HG02870 (cell line): ENCODE results near the gene SHB.

Experiments used
- ATAC-seq: cut with Tn5 transposase; IDR thresholded peaks from one replicate; pipeline ENCODE4 v1.9.1; 2021; ENCODE audit warnings: mild to moderate bottlenecking, moderate library complexity; ENCODE audit not compliant: unreplicated experiment

SHB gene

DNA sequence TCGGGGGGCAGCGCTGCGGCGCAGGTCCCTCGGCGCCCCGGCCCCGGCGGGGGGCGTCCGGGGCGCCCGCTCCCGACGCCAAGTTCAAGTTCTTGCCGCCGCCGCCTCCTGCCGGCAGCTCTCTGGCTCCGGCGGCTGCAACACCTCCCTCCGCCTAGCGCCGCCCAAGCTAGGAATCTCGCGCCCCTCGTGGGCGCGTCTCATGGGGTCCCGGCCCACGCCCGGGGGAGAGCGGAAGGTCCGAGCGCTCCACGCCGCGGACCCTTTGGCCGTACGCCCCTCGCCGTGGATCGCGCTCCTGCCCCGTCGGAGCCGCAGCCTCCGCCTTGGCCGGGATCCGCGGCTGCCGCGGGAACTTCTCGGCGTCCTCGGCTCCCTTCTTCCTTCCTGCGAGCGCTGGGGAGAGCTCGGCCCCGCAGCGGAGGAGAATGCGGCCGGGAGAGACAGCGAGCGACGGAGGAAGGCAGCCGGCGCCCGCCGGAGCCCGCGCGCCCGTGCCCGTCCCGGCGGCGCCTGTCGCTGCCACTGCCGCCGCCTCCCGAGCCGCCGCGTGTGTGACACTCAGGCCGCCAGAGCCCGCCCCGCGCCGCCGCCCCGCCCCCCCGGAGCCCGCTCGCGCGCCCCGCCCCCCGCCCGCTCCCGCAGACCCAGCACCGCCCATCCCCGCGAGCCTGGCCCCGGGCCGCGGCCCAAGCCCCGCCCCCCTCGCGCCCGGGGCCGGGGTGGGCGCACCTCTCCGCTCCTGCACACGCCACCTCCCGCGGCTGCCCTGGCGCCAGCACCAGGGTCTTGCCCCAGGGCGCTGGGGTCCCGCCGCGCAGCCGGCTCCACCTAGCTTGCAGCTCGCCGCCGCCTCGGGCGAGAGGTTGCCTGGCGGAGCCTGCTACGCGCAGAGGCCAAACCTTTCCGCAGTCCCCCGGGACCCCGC is at the start of gene SHB:
TSS of gene SHB (minus strand) at position 527 of the 928 bp plus-strand sequence. CDS start 582 bp downstream, outside the sequence.
- peak; percentile 38 for ATAC-seq

GRCh38 chr9:38117651-38118050 is 48.6 kb upstream of the SHB start:
- no peak for ATAC-seq

- ATAC-seq, result no peak
Observed at GRCh38 chr9:38114905-38115304, 45.9 kb upstream of the SHB start.

GRCh38 chr9:38112456-38112855 is 43.4 kb upstream of the SHB start:
- no peak for ATAC-seq

DNA sequence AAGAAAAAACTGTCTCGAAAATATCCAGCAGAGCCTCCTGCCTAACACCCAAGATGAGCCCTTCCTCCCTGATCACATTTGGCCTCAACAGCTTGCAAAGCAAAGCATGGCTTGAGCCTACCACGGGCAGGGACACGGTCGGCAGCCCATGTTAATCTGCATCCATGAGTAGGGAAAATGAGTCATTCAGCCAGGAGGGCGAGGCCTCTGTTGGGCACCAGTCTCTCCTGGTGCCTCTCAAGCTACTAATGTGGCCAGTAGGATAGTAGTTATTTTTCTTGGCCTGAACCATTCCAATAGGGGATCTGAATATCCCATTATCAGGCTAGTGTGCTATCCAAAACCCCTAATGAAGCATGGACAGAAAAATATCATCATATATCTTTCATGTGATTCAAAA is 43.0 kb upstream of the SHB start:
- no peak for ATAC-seq

- ATAC-seq, result no peak
Observed at GRCh38 chr9:38110476-38110875, 41.4 kb upstream of the SHB start.

GRCh38 chr9:38109601-38110000 is 40.6 kb upstream of the SHB start:
- ATAC-seq, result no peak

GRCh38 chr9:38108326-38108725 is 39.3 kb upstream of the SHB start:
- ATAC-seq, result no peak

DNA sequence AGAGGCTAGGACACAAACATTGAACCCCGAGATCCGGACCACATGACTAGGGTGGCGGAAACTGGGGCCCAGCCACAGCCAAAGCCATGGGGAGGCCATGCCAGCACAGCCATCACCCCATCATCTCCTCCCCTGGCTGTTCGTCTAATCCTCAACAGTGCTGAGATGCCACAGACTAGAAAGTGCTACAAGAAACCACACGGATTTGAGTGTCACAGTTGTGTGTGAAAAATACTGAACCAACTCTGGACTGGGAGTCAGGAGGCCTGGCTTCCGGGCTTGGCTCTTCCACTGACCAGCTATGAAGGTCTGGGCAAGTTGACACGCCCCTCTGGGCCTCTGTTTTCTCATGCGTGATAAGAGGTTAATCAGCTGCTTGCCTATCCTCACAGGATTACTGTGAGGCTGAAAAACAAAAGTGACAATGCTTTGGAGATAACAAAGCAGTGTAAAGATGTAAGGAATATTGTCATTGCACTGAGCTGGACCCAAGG is 38.8 kb upstream of the SHB start:
- no peak for ATAC-seq

GRCh38 chr9:38107405-38107804 is 38.4 kb upstream of the SHB start:
- ATAC-seq, result no peak

DNA sequence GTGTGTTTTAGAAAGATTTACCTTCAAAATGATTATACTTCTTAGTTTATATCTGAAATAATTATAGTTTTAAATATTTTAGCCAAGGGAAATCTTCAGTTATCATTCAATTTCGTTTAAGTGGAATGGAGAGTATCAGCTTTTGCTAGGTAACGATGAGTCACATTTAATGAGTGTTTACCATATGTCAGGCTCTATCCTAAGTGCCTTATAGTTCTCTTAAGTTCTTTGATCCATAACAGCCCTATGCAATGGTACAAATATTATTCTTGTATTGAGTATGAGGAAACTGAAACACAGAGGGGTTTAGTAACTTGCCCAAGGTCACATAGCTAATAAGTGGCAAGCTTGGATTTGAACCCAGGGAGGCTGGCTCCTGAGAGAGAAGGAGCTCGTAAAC is 37.5 kb upstream of the SHB start:
- no peak for ATAC-seq

- no peak for ATAC-seq
Observed at GRCh38 chr9:38103340-38103739, 34.3 kb upstream of the SHB start.

GRCh38 chr9:38101423-38101822 is 32.4 kb upstream of the SHB start:
- ATAC-seq, result no peak

GRCh38 chr9:38096238-38096805 is 27.3 kb upstream of the SHB start:
- ATAC-seq, result no peak

DNA sequence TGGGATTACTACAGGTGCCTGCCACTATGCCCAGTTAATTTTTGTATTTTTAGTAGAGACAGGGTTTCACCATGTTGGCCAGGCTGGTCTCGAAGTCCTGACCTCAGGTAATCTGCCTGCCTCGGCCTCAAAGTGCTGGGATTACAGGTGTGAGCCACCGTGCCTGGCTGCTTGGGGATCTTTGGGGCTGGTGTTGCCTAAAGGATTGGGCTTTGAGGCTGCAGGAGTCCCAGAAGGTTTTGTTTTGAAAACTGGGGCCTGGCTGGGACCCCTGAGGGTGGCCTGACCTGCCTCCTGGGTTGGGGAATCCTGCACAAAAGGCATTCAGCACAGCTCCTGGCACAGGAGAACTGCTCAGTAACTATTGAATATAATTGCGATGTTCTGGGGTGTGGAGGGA is 25.1 kb upstream of the SHB start:
- no peak for ATAC-seq

DNA sequence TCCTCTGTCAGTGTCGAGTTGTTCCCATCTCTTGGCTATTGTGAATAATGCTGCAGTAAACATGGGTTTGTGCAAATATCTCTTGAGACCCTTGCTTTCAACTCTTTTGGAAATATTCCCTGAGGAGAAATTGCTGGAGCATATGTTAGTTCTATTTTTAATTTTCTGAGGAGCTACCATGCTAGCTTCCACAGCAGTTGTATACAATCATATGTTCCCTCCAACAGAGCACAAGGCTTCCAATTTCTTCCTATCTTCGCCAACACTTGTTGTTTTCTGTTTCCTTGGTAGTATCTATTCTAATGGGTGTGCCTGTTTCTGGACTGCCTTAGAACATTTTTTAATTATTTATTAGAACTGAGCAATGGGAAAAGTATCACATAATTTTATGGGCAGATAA is 23.6 kb upstream of the SHB start:
- ATAC-seq, result no peak

- ATAC-seq, result no peak
Observed at GRCh38 chr9:38092200-38092524, 23.1 kb upstream of the SHB start.

DNA sequence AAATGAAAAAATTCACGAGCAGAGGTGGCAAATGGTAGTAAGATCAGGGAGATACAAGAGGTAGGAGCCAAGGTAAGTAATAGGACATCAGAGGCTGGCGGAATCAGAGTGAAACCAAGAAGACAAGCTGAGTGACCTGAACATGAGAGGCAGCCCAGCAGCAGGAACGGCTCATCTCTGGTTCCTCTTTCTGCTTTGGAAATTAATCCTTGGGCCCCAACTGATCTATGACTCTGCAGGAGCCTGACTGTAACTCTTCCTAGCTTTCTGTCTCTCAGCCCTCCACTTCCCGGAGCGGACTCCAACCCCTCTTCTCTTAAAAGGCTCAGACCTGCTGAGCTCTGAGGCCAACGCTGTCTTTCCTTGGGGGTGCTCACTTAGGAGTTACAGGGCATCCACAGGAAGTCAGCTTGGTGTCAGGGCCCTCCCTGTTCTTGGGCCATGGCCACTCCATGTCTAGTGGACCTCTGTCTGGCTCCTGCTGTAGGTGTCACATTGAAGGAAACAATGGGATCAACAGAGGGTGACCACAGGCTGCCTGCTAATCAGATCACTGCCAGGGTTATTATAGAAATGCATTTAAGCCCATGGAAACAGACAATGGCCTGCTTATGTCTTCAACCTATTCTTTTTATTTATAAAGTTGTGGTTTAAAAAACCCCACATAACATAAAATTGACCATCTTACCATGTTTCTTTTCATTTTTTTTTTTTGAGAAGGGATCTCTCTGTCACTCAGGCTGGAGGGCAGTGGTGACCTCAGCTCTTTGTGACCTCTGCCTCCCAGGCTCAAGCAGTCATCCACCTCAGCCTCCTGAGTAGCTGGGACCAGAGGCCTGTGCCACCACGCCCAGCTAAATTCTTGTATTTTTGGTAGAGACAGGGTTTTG is 22.5 kb upstream of the SHB start:
- peak; percentile 80 for ATAC-seq

GRCh38 chr9:38090170-38090569 is 21.1 kb upstream of the SHB start:
- no peak for ATAC-seq

DNA sequence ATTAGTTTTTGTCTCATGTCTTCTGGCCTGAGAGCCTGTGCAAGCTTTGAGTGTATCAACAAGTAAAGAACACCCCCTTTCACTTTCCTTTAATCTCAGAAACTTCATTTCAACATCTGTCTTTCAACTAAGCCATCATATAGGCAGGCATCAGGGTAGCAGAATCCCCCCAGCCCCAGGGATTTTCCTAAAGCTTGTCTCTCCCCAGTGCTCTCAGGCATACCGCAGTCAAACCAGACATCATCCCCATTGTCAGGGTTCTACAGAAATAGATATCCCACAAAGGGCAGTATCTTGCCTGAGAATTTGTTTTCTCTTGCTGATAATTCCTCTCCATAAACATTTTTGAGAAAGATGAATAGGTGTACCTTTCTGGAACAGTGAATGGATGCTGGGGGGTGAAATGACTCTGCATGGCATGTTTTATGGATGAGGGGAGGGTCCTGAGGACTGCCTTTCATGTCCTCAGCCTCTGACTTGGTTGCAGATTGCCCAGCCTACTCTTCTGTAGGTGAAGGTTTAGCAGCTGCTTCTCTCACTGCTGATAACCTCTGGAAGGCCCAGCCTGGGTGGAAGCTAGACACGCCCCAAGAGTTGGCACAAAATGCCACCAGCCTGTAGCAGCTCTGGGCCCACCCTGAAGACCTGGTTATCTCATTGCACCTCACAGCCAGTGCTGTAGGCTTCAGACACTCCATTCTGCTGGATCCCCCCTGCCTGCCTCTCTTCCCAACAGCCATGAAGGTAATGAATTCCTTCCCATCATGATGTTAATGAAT is 20.5 kb upstream of the SHB start:
- no peak for ATAC-seq
